ENCODE results near the gene C6orf15. TPM values are rescaled to one million over a fixed set of nuclear protein-coding genes. Genes with fewer than 3 reads are reported as not detected.

The C6orf15 gene
- total RNA-seq, 2 donors from 2014 or later = not detected

- Mint-ChIP-seq H3K27ac (no peak overlapping the region), H3K9me3 (no peaks in the 10 kb centered on the region), H3K36me3 (no peaks in the 10 kb centered on the region)
- DNase-seq (ENCODE audit: low spot score in 2 of 2) (no peak), ATAC-seq (no peak)
These were observed 48.4 kb downstream of the C6orf15 start for GRCh38 chr6:31063906-31064435.

Other genes with a start within 250 kb of the C6orf15 start
- 10 to 100 TPM; 15.2 to 20.7 TPM for gene DDR1, start 228.1 kb downstream of the C6orf15 start, total RNA-seq
- gene GTF2H4, start 204.4 kb downstream of the C6orf15 start, total RNA-seq = 10 to 100 TPM; 27.6 to 44.9 TPM
- gene VARS2, start 198.3 kb downstream of the C6orf15 start, total RNA-seq = 10 to 100 TPM; 55.1 to 55.7 TPM
- not detected for gene SFTA2, start 180.4 kb downstream of the C6orf15 start, total RNA-seq
- gene MUCL3, start 171.6 kb downstream of the C6orf15 start, total RNA-seq = not detected
- not detected for gene MUC21, start 128.9 kb downstream of the C6orf15 start, total RNA-seq
- gene MUC22, start 102.1 kb downstream of the C6orf15 start, total RNA-seq = not detected
- gene PSORS1C1, start 2.2 kb upstream of the C6orf15 start, total RNA-seq = 1 to 10 TPM in 1 of 2 donors, under 1 TPM in 1; 0.41 to 3.2 TPM
- gene CDSN, start 7.9 kb upstream of the C6orf15 start, total RNA-seq = not detected
- not detected for gene PSORS1C2, start 26.5 kb upstream of the C6orf15 start, total RNA-seq
- 10 to 100 TPM; 73.5 to 86.2 TPM for gene CCHCR1, start 45.2 kb upstream of the C6orf15 start, total RNA-seq
- 100 to 1,000 TPM in 1 of 2 donors, 10 to 100 TPM in 1; 93.3 to 100 TPM for gene TCF19, start 46.0 kb upstream of the C6orf15 start, total RNA-seq
- under 1 TPM in 1 of 2 donors, not detected in 1; 0.59 TPM for gene POU5F1, start 58.1 kb upstream of the C6orf15 start, total RNA-seq
- gene HLA-C, start 159.5 kb upstream of the C6orf15 start, total RNA-seq = 1,000 to 10,000 TPM in 1 of 2 donors, 100 to 1,000 TPM in 1; 501 to 2,234 TPM
- 1,000 to 10,000 TPM; 2,668 to 4,981 TPM for gene HLA-B, start 244.6 kb upstream of the C6orf15 start, total RNA-seq